CD1c-positive myeloid dendritic cell (primary cell): ENCODE results near the gene IL36A.

Experiments
- DNase-seq: peaks from one replicate; pipeline ENCODE4 v3.0.0-alpha.2; 2016; ENCODE audit errors: extremely low spot score

IL36A gene

GRCh38 chr2:113007250-113007649 is 2.0 kb downstream of the IL36A start:
- no peak for DNase-seq

- no peak for DNase-seq
These were observed 4.4 kb downstream of the IL36A start for GRCh38 chr2:113009622-113010021.

- DNase-seq, result no peak
These were observed 4.8 kb downstream of the IL36A start for GRCh38 chr2:113010088-113010487.

- DNase-seq, result no peak
These were observed 5.8 kb downstream of the IL36A start for GRCh38 chr2:113011108-113011507.

- no peak for DNase-seq
These were observed 7.4 kb downstream of the IL36A start for GRCh38 chr2:113012436-113013335.

GRCh38 chr2:113013336-113013661 is 8.0 kb downstream of the IL36A start:
- no peak for DNase-seq

GRCh38 chr2:113014067-113014466 is 8.8 kb downstream of the IL36A start:
- no peak for DNase-seq

GRCh38 chr2:113015042-113015441 is 9.8 kb downstream of the IL36A start:
- DNase-seq, result no peak

GRCh38 chr2:113015655-113016054 is 10.4 kb downstream of the IL36A start:
- DNase-seq, result no peak

GRCh38 chr2:113018509-113018908 is 13.2 kb downstream of the IL36A start:
- DNase-seq, result no peak

- DNase-seq, result no peak
These were observed 16.1 kb downstream of the IL36A start for GRCh38 chr2:113021312-113021711.

GRCh38 chr2:113024764-113025163 is 19.5 kb downstream of the IL36A start:
- no peak for DNase-seq

- peak; percentile 38 for DNase-seq
These were observed 20.5 kb downstream of the IL36A start for GRCh38 chr2:113025737-113026136.

GRCh38 chr2:113027691-113028090 is 22.4 kb downstream of the IL36A start:
- DNase-seq, result no peak

- no peak for DNase-seq
These were observed 22.9 kb downstream of the IL36A start for GRCh38 chr2:113028112-113028511.

GRCh38 chr2:113032737-113033136 is 27.5 kb downstream of the IL36A start:
- no peak for DNase-seq

GRCh38 chr2:113034016-113034415 is 28.8 kb downstream of the IL36A start:
- DNase-seq, result no peak

GRCh38 chr2:113036763-113037162 is 31.5 kb downstream of the IL36A start:
- DNase-seq, result no peak

- DNase-seq, result peak; percentile 5
These were observed 33.0 kb downstream of the IL36A start for GRCh38 chr2:113038291-113038690.

- no peak for DNase-seq
These were observed 33.9 kb downstream of the IL36A start for GRCh38 chr2:113039158-113039557.

GRCh38 chr2:113039719-113040118 is 34.5 kb downstream of the IL36A start:
- peak; percentile 42 for DNase-seq

GRCh38 chr2:113041871-113042270 is 36.6 kb downstream of the IL36A start:
- no peak for DNase-seq

GRCh38 chr2:113046465-113046864 is 41.2 kb downstream of the IL36A start:
- DNase-seq, result no peak
